HG03354 (cell line): ENCODE results near the gene EPHA8.

ENCODE experiments used
- ATAC-seq: cut with Tn5 transposase; IDR thresholded peaks from one replicate; pipeline ENCODE4 v1.9.1; 2021; ENCODE audit warnings: mild to moderate bottlenecking; ENCODE audit not compliant: unreplicated experiment, poor library complexity, severe bottlenecking

EPHA8 gene

GRCh38 chr1:22637907-22638445 lies 74.7 kb downstream of the EPHA8 start:
- no peak for ATAC-seq

DNA sequence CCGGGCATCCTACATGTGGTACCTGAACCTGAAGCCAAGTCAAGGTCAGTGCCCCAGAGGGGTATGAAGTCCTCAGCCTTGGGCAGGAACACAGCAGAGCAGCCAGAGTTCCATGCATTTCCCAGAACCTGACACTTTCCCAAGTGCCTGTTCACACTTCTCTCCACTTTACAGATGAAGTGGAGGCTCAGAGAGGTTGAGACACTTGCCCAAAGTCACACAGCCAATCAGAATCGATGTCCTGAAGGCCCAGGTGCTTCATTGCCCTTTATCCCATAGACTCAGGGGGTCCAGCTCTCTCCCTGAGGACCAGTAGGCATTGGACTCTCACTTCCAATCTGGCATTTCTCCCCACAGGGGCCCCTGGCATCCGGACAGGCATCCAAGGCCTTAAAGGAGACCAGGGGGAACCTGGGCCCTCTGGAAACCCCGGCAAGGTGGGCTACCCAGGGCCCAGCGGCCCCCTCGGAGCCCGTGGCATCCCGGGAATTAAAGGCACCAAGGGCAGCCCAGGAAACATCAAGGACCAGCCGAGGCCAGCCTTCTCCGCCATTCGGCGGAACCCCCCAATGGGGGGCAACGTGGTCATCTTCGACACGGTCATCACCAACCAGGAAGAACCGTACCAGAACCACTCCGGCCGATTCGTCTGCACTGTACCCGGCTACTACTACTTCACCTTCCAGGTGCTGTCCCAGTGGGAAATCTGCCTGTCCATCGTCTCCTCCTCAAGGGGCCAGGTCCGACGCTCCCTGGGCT lies 75.4 kb downstream of the EPHA8 start:
- ATAC-seq = no peak

DNA sequence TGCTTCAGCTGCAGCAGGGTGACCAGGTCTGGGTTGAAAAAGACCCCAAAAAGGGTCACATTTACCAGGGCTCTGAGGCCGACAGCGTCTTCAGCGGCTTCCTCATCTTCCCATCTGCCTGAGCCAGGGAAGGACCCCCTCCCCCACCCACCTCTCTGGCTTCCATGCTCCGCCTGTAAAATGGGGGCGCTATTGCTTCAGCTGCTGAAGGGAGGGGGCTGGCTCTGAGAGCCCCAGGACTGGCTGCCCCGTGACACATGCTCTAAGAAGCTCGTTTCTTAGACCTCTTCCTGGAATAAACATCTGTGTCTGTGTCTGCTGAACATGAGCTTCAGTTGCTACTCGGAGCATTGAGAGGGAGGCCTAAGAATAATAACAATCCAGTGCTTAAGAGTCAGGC lies 76.0 kb downstream of the EPHA8 start:
- ATAC-seq = no peak

- no peak for ATAC-seq
Observed at GRCh38 chr1:22641247-22641646, 78.0 kb downstream of the EPHA8 start.

DNA sequence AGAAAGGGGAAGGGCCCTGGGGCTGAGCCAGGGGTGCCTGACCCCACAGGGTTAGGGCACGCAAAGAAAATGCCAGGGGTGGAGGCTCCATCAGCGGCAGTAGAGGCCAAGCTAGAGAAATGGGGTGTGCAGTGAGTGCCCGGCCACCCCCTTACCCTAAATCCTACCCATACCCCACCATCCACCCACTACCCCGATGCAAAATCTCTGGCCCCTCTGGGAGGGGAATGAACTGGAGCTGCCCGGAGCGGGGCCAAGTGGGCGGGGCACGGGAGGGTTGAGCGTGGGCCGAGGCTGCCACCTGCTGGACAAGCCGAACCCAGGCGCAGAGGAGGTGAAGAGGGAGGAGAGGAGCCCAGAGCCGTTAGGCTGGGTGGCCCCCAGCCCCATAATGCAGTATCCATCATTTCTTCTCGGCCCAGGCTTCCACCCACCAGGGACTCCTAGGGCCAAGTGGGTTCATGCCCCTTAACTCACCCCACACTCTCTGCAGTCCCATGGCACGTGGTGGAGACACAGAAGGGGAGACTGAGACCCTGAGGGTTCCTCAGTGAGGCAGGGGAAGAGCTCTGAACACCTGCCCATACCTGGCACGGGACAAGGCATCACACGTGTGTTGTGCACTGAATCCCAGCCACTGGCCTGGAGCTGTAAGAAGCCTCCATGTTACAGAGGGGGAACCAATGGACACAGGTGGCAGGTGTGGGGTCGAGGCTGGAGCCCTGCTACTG lies 78.8 kb downstream of the EPHA8 start:
- ATAC-seq = no peak

DNA sequence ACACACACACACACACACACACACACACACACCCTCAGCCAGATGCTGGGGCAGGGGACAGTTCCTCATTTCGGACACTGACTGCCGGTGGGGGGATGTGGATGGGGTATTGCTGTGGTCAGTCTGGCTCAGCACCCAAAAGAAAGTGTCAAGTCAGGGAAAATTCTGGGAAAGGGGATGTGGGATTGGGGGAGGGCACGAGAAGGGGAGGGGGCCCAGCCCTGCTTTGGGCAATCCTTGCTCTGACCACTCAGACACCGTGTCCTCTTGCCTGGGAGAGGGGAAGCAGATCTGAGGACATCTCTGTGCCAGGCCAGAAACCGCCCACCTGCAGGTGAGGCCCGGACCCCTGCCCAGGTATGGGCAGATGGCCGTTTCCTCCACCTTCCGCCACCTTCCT lies 80.1 kb downstream of the EPHA8 start, which contains the start of gene C1QC:
Gene C1QC (plus strand): TSS at position 253 of the 400 bp plus-strand sequence. CDS start 391 bp downstream, outside the sequence.
- no peak for ATAC-seq

- ATAC-seq = no peak
Observed at GRCh38 chr1:22643928-22644327, 80.6 kb downstream of the EPHA8 start.

DNA sequence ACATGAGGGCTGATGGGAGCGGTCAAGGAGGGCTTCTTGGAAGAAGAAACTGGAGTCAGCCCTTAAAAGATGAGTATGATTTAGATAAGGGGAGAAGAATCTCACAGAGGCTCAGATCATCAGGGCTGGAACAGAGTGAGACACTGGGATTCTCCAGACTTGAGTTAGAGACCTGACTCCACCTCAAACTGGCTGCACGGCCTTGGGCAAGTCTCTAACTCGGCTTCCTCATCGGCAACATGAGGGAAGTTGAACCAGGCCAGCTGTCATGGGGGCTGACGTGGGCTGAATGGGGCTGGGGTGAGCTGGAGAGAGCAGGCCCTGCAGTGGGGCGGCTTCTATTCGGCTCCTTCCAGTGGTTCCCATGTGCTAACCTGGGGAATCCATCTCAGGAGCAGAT lies 82.6 kb downstream of the EPHA8 start:
- no peak for ATAC-seq

GRCh38 chr1:22646384-22646783 lies 83.1 kb downstream of the EPHA8 start:
- ATAC-seq = no peak

DNA sequence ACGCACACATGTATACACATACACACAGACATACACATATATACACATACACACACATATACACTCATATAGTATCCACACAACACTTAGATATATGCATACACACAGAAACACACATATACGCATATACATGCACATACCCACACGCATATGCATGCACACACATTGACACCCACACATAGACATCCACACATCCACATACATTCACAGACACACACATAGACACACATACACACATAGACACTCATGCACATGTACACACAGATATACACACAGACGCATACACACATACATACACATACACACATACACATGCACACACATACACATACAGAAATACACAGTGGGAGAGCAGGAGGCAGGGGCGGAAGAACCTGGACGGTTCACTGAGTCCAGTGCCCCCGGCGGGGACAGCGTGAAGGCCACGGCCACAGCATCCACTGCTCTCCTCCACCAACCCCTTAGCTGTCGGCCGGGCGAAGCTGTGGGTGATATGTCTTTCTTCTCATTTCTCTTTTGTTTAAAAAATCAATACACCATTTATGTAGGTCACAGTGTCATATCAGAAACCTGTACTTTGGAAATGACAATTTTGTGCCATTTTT lies 86.9 kb downstream of the EPHA8 start:
- no peak for ATAC-seq

GRCh38 chr1:22651941-22652856 lies 88.9 kb downstream of the EPHA8 start:
- no peak for ATAC-seq

DNA sequence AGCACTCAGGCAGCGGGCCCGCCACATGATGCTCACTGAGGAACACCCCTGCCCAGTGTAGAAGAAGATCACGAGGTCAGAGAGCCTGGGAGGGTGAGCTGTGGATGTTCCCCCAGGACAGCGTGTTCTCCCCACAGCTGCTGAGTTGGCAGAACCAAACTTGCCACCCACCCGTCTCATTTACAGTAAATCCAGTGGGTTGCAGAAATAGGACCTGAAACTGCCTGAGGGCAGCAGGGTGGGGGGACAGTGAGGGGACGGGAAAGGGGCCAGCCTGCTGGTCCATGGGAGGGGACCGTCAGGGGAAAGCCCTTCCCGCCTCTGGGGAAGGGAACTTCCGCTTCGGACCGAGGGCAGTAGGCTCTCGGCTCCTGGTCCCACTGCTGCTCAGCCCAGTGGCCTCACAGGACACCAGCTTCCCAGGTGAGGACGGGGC lies 89.6 kb downstream of the EPHA8 start, which contains the start of gene C1QB:
Gene C1QB (plus strand): TSS at position 356 of the 436 bp plus-strand sequence. CDS start 6,227 bp downstream, outside the sequence.
- ATAC-seq = no peak
